ENCODE data around the gene NOPCHAP1.
"Not testable (repeated sequence)": the region's sequence is repeated elsewhere in the genome, so short reads cannot be mapped to it uniquely, and the experiment has no call there.

NOPCHAP1 gene

DNA sequence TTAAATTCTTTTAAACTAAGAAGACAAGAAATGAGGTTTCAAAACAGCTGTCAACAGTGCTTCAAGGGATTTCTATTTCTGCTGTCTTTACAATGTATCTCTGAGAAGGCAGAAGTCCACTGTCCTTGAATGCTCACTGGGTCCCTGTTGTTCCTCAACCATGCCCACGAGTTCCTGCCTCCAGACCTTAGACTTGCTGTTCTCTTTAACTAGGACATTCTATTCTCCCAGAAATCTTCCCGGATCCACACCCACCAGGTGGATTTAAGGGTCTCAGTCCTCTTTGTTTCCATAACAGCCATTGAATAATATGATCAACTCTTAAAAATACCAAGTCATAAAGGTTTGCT is 21.3 kb upstream of the NOPCHAP1 start:
- DNase-seq (ENCODE audit: low read depth in 3 of 3), result no peak

DNA sequence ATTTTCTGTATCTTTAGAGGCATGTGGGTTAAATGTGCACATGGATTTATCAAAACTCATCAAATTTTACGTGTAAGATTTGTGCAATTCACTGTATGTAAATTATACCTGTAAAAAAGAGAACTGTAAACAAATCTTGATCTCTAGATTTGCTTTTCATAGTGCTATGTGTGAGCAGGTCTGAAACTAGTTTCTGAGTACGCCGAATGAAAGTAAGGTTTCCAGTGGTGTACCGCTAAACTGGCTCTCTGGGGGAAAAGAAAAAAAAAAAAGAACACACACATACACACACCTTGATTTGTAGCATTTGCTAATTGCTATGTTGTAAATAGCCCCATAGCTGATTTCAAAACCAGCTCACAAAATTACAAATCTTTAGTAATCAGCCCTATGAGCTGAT is 19.4 kb upstream of the NOPCHAP1 start:
- no peak for DNase-seq (ENCODE audit: low read depth in 3 of 3)

DNA sequence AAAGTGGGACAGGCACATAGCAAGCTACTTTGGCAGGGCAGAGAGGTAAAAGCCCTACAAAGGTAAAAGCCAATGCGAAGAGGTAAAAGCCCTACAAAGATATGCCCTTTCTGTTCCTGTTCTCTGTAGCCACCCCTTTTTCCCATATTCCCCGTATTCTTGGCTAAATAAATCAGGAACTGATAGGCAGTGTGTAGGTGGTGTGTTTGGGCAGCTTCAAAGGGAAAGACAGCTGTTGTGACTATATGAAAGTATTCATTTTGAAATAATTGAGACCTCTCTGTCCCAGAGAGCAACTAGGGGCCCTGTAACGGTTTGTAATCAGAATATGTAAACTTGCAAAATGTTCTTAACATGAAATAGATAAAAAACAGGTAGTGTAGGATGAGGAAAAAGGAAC is 16.8 kb upstream of the NOPCHAP1 start:
- DNase-seq (ENCODE audit: low read depth in 3 of 3), result no peak

DNA sequence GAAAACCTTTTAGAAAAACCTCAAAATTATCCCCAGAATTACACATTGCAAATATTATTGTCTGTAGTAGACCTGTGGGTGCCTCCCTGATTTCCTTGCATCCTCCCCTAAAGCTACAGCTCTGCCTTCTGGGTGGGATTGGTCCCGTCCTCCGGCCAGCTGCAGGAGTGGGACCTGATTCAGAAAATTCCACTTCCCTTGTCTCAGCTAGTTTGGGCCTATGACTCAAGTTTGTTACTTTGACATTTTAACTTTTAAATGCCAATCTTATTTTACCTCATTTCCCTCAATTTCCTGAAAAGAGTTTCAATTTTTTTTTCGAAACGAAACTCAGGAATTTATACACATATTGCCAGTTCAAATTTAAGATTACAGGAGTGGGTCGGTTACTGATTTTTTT is 14.8 kb upstream of the NOPCHAP1 start:
- DNase-seq (ENCODE audit: low read depth in 3 of 3), result no peak

GRCh38 chr12:104973250-104973649 is 12.9 kb upstream of the NOPCHAP1 start:
- DNase-seq (ENCODE audit: low read depth in 3 of 3), result no peak

DNA sequence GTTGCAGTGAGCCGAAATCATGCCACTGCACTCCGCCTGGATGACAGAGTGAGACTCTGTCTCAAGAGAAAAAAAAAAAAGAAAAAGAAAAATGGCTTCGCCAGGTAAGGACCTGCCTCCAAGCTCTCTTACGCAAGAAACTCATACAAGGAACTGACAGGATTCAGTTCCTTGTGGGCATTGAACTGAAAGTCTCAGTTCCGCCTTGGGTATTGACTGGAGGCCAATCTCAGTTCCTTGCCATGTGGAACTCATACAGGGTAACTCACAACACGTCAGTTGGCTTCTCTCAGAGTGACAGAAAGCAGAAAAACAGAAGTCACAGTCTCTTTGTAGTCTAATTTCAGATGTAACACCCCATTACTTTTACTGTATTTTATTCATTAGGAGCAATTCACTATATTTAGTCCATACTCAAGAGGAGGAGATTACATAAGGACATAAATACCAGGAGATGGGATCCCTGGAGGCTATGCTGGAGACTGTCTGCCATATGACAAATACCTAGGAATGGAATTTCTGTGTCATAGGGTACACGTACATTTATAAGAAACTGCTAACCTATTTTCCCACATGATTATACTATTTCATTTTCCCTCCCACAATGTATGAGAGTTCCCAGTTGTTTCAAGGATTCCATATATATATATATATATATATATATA is 11.4 kb upstream of the NOPCHAP1 start:
- no peak for DNase-seq (ENCODE audit: low read depth in 3 of 3)

- DNase-seq (ENCODE audit: low read depth in 3 of 3), result no peak
Measured at GRCh38 chr12:104975587-104976343, 10.4 kb upstream of the NOPCHAP1 start.

GRCh38 chr12:104976703-104977102 is 9.4 kb upstream of the NOPCHAP1 start:
- no peak for DNase-seq (ENCODE audit: low read depth in 3 of 3)

DNA sequence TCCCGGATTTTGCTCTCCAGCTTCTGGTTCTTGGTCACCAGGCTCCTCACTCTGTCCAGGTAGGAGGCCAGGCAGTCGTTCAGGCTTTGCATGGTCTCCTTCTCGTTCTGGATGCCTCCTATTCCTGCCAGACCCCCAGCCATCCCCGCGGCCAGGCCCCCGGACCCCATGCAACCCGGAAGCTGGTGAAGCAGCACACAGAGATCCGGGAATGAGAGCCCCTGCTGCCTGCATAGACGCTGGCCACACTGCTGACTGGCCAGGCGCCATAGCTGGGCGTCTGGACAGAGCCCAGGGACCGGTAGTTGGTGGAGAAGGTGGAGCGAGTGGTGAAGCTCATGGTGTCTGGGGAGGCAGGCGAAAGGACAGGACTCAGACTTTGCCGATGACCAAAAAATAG is 8.4 kb upstream of the NOPCHAP1 start:
- not testable (repeated sequence) for DNase-seq (ENCODE audit: low read depth in 3 of 3)

DNA sequence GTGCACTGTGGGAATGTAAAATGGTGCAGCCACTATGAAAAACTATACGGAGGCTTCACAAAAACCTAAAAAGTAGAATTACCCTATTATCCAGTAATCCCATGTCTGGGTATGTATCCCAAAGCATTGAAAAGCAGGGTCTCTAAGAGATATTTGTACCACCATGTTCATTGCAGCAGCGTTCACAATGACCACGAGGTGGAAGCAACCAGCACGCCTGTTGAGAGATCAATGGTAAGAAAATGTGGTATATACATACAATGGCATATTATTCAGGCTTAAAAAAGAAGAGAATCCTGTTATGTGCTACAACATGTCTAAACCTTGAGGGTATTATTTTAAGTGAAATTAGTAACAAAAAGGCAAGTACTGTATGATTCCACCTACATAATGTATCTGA is 910 bp upstream of the NOPCHAP1 start:
- DNase-seq (ENCODE audit: low read depth in 3 of 3), result no peak

DNA sequence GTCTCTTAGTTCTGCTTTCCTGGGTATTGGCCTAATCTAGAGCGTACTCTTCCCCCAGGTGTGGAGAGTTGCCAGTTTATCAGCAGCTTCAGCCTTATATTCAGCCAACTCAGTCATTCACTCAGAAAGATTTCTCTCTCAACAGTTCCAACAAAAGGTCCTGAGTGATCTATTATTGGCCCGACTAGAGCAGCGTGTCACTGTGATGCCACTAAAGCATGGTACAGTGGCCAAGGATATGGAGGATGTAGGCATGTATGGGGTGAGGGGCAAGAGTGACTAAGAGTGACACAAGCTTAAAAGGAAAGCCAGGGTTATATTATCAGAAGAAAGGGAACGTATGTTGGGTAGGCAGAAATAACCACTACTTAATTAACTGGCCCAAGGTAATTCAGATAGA is 4.8 kb downstream of the NOPCHAP1 start:
- no peak for DNase-seq (ENCODE audit: low read depth in 3 of 3)

- no peak for DNase-seq (ENCODE audit: low read depth in 3 of 3)
Measured at GRCh38 chr12:104991565-104992128, 5.5 kb downstream of the NOPCHAP1 start.

DNA sequence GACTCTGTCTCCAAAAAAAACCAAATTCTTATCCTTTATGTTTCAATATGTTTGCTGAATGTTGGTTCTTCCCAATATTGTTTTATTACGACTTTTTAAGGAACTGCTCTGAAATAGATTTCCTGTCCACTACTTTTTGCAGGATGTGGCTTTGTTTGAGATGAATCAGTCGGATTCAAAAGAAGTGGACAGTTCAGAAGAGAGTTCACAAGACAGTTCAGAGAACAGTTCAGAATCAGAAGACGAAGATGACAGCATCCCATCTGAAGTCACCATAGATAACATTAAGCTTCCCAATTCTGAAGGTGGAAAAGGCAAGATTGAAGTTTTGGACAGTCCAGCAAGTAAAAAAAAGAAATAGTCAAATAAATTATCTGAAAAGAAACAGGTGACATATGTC is 8.2 kb downstream of the NOPCHAP1 start:
- DNase-seq (ENCODE audit: low read depth in 3 of 3), result no peak

DNA sequence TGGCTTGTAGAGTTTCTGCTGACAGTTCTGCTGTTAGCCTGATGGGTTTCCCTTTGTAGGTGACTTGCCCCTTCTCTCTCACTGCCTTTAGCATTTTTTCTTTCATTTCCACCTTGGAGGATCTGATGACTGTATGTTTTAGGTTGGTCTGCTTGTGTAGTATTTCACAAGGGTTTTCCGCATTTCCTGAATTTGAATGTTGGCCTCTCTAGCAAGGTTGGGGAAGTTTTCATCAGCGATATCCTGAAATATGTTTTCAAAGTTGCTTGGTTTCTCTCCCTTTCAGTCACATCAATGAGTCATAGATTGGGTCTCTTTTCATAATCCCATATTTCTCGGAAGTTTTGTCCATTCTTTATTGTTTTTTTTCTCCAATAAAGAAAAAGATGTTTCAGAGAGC is 11.4 kb downstream of the NOPCHAP1 start:
- DNase-seq (ENCODE audit: low read depth in 3 of 3), result no peak

- no peak for DNase-seq (ENCODE audit: low read depth in 3 of 3)
Measured at GRCh38 chr12:104998423-104999346, 12.6 kb downstream of the NOPCHAP1 start.

GRCh38 chr12:104999347-104999685 is 13.2 kb downstream of the NOPCHAP1 start:
- DNase-seq (ENCODE audit: low read depth in 3 of 3), result no peak

- no peak for DNase-seq (ENCODE audit: low read depth in 3 of 3)
Measured at GRCh38 chr12:105001476-105001875, 15.4 kb downstream of the NOPCHAP1 start.

DNA sequence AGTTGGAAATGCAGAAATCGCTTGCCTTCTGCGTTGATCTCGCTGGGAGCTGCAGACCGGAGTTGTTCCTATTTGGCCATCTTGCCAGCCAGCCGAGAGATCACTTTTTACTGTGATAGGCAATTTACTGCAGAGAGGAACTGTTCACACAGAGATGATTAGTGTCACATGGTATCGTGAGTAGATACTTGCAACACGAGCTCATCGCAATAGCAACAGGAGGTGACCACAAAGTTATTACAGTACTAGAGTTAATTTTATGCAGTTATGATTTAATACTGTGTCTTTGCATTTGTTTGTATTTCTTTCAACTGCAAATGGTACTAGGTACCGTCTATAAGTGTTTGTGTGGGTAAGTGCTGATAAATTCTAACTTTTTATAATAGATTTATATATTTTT is 27.8 kb downstream of the NOPCHAP1 start:
- no peak for DNase-seq (ENCODE audit: low read depth in 3 of 3)

DNA sequence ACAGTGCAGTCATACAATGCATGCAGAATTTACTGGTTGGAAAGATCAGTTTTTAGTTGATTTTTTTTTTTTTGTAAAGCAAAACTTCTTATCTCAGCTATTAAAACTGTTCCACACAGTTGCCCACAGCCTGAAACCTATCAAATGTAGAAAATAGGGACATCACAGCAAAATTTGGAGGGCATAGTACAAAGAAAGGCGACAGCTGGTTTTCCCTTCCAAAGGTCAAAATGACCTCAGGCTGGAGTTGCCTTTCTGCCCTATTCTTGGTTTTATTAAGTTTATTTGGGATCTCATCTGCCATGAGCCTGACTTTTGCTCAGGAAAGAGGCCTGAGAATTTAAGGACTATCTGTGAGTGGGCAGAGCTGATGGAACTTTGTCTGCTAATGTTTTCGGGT is 28.5 kb downstream of the NOPCHAP1 start:
- DNase-seq (ENCODE audit: low read depth in 3 of 3), result no peak

DNA sequence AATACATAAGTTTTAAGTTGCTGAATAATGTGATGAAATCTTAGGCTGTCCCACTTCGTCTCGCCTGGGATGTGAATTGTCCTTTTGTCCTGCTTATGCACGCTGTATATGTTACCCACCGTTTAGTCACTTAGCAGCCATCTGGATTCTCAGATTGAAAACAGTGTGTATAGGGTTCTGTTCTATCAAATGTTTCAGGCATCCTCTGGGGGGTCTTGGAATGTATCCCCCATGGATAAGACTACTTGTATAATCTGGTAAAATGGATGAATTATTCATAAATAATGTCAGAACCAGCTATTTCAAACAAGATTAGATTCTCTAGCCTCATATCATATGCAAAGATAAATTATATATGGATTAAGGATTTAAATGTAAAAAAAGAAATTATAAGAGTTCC is 29.4 kb downstream of the NOPCHAP1 start:
- no peak for DNase-seq (ENCODE audit: low read depth in 3 of 3)

GRCh38 chr12:105018012-105018411 is 31.9 kb downstream of the NOPCHAP1 start:
- no peak for DNase-seq (ENCODE audit: low read depth in 3 of 3)

DNA sequence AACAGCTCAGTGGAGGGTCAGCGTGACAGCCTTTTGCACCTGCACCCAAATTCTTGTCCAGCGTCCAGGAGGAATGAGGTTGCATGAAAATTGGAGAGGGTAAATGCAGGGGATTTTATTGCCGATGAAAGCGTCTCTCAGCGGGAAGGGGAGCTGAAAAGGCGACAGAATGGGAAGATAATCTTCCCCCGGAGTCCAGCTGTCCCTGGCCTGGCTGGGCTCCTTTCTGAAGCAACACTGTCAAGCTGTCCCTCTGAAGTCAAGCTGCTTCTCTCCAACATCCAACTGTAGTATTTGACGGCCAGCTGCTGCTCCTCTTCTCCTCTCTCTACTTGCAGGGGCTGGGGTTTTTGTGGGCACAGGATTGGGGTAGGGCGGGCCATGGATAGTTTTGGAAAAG is 32.7 kb downstream of the NOPCHAP1 start:
- DNase-seq (ENCODE audit: low read depth in 3 of 3), result no peak

Data from stimulated activated CD4-positive, alpha-beta T cell treated with anti-CD3 and anti-CD28 coated beads, TNF-alpha, amount 100 ng/mL, for 48 hours (primary cell).